A549 (cell line): ENCODE results near the gene CCDC87. TPM values are rescaled to one million over a fixed set of nuclear protein-coding genes. Genes with fewer than 3 reads are reported as not detected.
A peak's percentile ranks its signal among the peaks of the same experiment; 100 is the strongest.

Source experiments
- ATAC-seq, 2 experiments: fragments of 200-7000 bp in 1 of 2; fragments of >200 bp in 1 of 2; cut with Nextera tagmentation in 1 of 2; cut with Tn5 transposase in 1 of 2; 3 replicates each; pipeline versions ENCODE4 v1.8.0 to v1.9.1; 2018 to 2020; ENCODE audit warnings: mild to moderate bottlenecking in 1 of 2, moderate library complexity in 1 of 2
- CTCF ChIA-PET: fragments of 300-600 bp; sonication (Branson Sonifier 250); formaldehyde crosslinking; extraction: SDS; loops from one replicate; lab custom pipeline; 2021; ENCODE audit warnings: antibody characterized with exemption, inconsistent platforms; lab: Yijun Ruan, JAX
- POLR2A ChIA-PET: fragments of 350-600 bp; formaldehyde crosslinking; extraction: SDS; loops from one replicate; lab custom pipeline; 2021; ENCODE audit warnings: antibody characterized with exemption, inconsistent platforms; lab: Yijun Ruan, JAX
- DNase-seq, 2 experiments: peaks; one replicate each; pipeline versions ENCODE4 v3.0.0 to v3.0.0-alpha.2; 2011 to 2016; ENCODE audit warnings: low read depth in 1 of 2, low spot score in 1 of 2
- FAIRE-seq: peaks from 2 replicates; lab custom pipeline; 2011; peaks lifted over from hg19 to GRCh38; lab: Jason Lieb, UNC
- H3K27ac ChIP-seq, 2 experiments: fragments of >200 bp; sonication (Bioruptor Twin); formaldehyde crosslinking; 3 replicates each; pipeline ENCODE4 v1.5.1; 2016 to 2017
- H3K4me1 ChIP-seq: fragments of >200 bp; sonication (Bioruptor Twin); formaldehyde crosslinking; 3 replicates; pipeline ENCODE4 v1.6.1; 2016
- H3K4me2 ChIP-seq: fragments of >200 bp; sonication (Bioruptor Twin); formaldehyde crosslinking; 3 replicates; pipeline ENCODE4 v1.6.1; 2016
- H3K4me3 ChIP-seq: fragments of >200 bp; sonication (Bioruptor Twin); formaldehyde crosslinking; 3 replicates; pipeline ENCODE4 v1.5.1; 2016
- H3K9me3 ChIP-seq: fragments of >200 bp; sonication (Bioruptor Twin); formaldehyde crosslinking; 3 replicates; pipeline ENCODE4 v1.6.1; 2016
- BHLHE40 ChIP-seq: IDR thresholded peaks from 2 replicates; pipeline ENCODE4 v1.6.1; 2012; ENCODE audit warnings: low read depth, low read length, inconsistent platforms
- CBX8 ChIP-seq: fragments of 200-600 bp; sonication (generic); IDR thresholded peaks from 2 replicates; pipeline ENCODE4 v1.6.1; 2016
- CEBPB ChIP-seq, 2 experiments: fragments of >200 bp in 1 of 2; sonication (Bioruptor Twin) in 1 of 2; formaldehyde crosslinking in 1 of 2; IDR thresholded peaks; 2 replicates each; pipeline ENCODE4 v1.6.1; 2012 to 2016
- CHD4 ChIP-seq: fragments of 200-600 bp; sonication (generic); IDR thresholded peaks from 2 replicates; pipeline ENCODE4 v1.6.1; 2016; ENCODE audit warnings: antibody characterized with exemption, mild to moderate bottlenecking, borderline replicate concordance
- EHF ChIP-seq: fragments of 250-450 bp; sonication (Bioruptor Pico); IDR thresholded peaks from 2 replicates; pipeline ENCODE4 v1.5.0; 2020; ENCODE audit warnings: mild to moderate bottlenecking
- FOSL2 ChIP-seq, 2 experiments: fragments of 450-650 bp in 1 of 2; fragments of >200 bp in 1 of 2; sonication (Bioruptor Twin) in 1 of 2; formaldehyde crosslinking; IDR thresholded peaks; 2 replicates each; pipeline versions ENCODE4 v1.5.0 to v1.6.1; 2016 to 2020; ENCODE audit warnings: mild to moderate bottlenecking in 1 of 2, moderate library complexity in 1 of 2
- GATA3 ChIP-seq: IDR thresholded peaks from 2 replicates; pipeline ENCODE4 v1.6.1; 2012; ENCODE audit warnings: borderline replicate concordance
- HDAC2 ChIP-seq: fragments of 200-600 bp; sonication (generic); IDR thresholded peaks from 2 replicates; pipeline ENCODE4 v1.6.1; 2016
- JUNB ChIP-seq: fragments of >200 bp; sonication (Bioruptor Twin); formaldehyde crosslinking; IDR thresholded peaks from 2 replicates; pipeline ENCODE4 v1.6.1; 2016
- KDM1A ChIP-seq: fragments of 200-600 bp; sonication (generic); IDR thresholded peaks from 2 replicates; pipeline ENCODE4 v1.6.1; 2016; ENCODE audit warnings: low read depth, mild to moderate bottlenecking
- KDM5A ChIP-seq: fragments of 200-600 bp; sonication (generic); IDR thresholded peaks from 2 replicates; pipeline ENCODE4 v1.6.1; 2016; ENCODE audit warnings: antibody characterized with exemption, mild to moderate bottlenecking
- MYC ChIP-seq: IDR thresholded peaks from 2 replicates; pipeline ENCODE4 v1.6.1; 2012; ENCODE audit warnings: mild to moderate bottlenecking, inconsistent platforms, low read length, improper control_type of control experiment, borderline replicate concordance
- PHF8 ChIP-seq: fragments of 200-600 bp; sonication (generic); IDR thresholded peaks from 2 replicates; pipeline ENCODE4 v1.6.1; 2016; ENCODE audit warnings: low read depth, mild to moderate bottlenecking, antibody characterized with exemption, moderate library complexity, borderline replicate concordance
- POLR2A ChIP-seq: IDR thresholded peaks from 2 replicates; pipeline ENCODE4 v1.6.1; 2012; ENCODE audit warnings: mild to moderate bottlenecking, low read length
- RFX5 ChIP-seq: fragments of 450-650 bp; IDR thresholded peaks from 2 replicates; pipeline ENCODE4 v1.7.1; 2014; ENCODE audit warnings: antibody characterized with exemption, mild to moderate bottlenecking, moderate library complexity
- RNF2 ChIP-seq: fragments of 200-600 bp; sonication (generic); IDR thresholded peaks from 2 replicates; pipeline ENCODE4 v1.6.1; 2016; ENCODE audit warnings: low read depth, mild to moderate bottlenecking, antibody characterized with exemption, moderate library complexity, borderline replicate concordance
- SMC3 ChIP-seq: fragments of >200 bp; sonication (Bioruptor Twin); formaldehyde crosslinking; IDR thresholded peaks from 3 replicates; pipeline ENCODE4 v1.6.1; 2018; ENCODE audit warnings: inconsistent platforms
- TFCP2L1 ChIP-seq: fragments of 250-450 bp; sonication (Bioruptor Pico); IDR thresholded peaks from 2 replicates; pipeline ENCODE4 v1.5.0; 2021; ENCODE audit warnings: mild to moderate bottlenecking
- TP53 ChIP-seq: fragments of 250-450 bp; sonication (Bioruptor Pico); IDR thresholded peaks from 2 replicates; pipeline ENCODE4 v1.5.0; 2021; ENCODE audit warnings: mild to moderate bottlenecking, moderate library complexity
- ZFP36 ChIP-seq: fragments of 450-650 bp; IDR thresholded peaks from 2 replicates; pipeline ENCODE4 v1.6.1; 2014; ENCODE audit warnings: borderline replicate concordance; ENCODE audit not compliant: partially characterized antibody
- WGBS: methylation state at CpG from one replicate; pipeline ENCODE4 v1.1.6; 2017; ENCODE audit errors: missing lambda C conversion rate; 5-methylcytosine and 5-hydroxymethylcytosine counted together
- polyA plus RNA-seq, 4 experiments: library from polyadenylated mRNA; depleted of rRNA in 3 of 4; stranded (reverse); fragments of >200 nt; fragmentation: RNase III in 1 of 4; extraction: RNeasy Plus Mini Kit Qiagen cat#74134 plus additional on column Dnase treatment in 1 of 4; gene quantifications; 2 replicates in 3 of 4; 3 replicates in 1 of 4; pipeline ENCODE4 v1.2.3, GENCODE V29; 2011 to 2017
- TF ChIP-seq, protein P1 (sequence below): IDR thresholded peaks from 2 replicates; pipeline ENCODE4 v1.6.1; 2012
- TF ChIP-seq, protein P2 (sequence below): fragments of >200 bp; sonication (Bioruptor Twin); formaldehyde crosslinking; IDR thresholded peaks from 3 replicates; pipeline ENCODE4 v1.5.1; 2016
- TF ChIP-seq, protein P3 (sequence below): IDR thresholded peaks from 2 replicates; pipeline ENCODE4 v1.6.1; 2012
- TF ChIP-seq, protein P4 (sequence below): fragments of 250-450 bp; sonication (Bioruptor Pico); IDR thresholded peaks from 2 replicates; pipeline ENCODE4 v1.5.0; 2020; ENCODE audit warnings: low read depth, mild to moderate bottlenecking, moderate library complexity
- TF ChIP-seq, protein P5 (sequence below): fragments of 200-600 bp; sonication (generic); IDR thresholded peaks from 2 replicates; pipeline ENCODE4 v1.6.1; 2016; ENCODE audit warnings: antibody characterized with exemption, mild to moderate bottlenecking, moderate library complexity

Gene CCDC87
- polyA plus RNA-seq, 2 of the 4 experiments (the other 2 are of a cell fraction) = 0.47 to 0.68 TPM

DNA sequence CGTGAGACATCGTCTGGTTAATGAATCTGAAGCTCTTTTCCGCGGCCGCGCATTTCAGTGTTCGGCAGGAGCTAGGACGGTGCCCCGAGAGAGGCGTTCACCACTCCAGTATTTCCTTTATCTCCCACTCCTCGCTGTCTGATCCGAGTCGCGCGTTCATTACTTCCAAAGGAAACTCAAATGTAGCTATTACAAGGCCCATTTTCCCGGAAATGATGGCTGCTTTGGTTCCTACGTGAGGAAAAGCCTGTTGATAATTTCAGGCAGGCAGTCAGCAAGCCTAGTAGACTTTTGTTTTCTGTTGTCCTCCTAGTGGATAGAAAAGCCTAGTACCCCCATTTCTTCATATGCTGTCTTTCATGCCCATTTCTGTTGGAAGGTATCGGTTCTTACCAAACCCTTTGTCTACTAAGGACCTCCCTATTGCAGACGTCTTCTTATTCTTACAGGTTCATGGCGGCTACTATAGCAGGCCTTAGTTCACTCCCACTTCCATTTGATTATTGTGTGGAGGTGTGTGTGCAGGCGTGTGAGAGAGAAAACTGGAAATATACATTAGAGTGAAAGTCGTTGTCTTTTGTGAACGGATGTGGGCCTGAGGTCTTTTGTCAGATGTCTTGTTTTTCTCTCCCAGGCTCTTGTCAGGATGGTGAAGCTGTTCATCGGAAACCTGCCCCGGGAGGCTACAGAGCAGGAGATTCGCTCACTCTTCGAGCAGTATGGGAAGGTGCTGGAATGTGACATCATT is 46.4 kb upstream of the CCDC87 start:
- FAIRE-seq (no peak), ATAC-seq (peak; percentile 1 to 6; a peak in 4 of 6 replicates), DNase-seq (peak in 1 of 2 experiments; percentile 31)
- POLR2A ChIA-PET = interaction anchor here (1.2 to 3.0 kb wide), 10 partner anchors 10 to 159 kb away, joined by 3 to 60 read pairs (median 11); partner anchors contain the start of genes CCDC87, CCS, DPP3 and RBM14
- peak overlapping the region; percentile 71 for H3K4me3 ChIP-seq
- peak overlapping the region; percentile 88 to 90 for H3K27ac ChIP-seq
- peak overlapping the region; percentile 83 for H3K4me2 ChIP-seq
- peaks cover 48% of the 10 kb centered on the region for H3K4me1 ChIP-seq
- CTCF ChIA-PET = interaction anchor here (0.8 to 1.4 kb wide), 5 partner anchors 18 to 195 kb away, joined by 3 to 7 read pairs (median 3); partner anchors contain the start of gene RBM14
- H3K9me3 ChIP-seq = no peaks in the 10 kb centered on the region
- TF ChIP-seq KDM5A = peak; percentile 51; the same call in 1 of the 2 replicates
- TF ChIP-seq, protein P1, sequence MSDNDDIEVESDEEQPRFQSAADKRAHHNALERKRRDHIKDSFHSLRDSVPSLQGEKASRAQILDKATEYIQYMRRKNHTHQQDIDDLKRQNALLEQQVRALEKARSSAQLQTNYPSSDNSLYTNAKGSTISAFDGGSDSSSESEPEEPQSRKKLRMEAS = no peak
- 11% methylated on average over 27 of the region's 27 CpGs for WGBS

DNA sequence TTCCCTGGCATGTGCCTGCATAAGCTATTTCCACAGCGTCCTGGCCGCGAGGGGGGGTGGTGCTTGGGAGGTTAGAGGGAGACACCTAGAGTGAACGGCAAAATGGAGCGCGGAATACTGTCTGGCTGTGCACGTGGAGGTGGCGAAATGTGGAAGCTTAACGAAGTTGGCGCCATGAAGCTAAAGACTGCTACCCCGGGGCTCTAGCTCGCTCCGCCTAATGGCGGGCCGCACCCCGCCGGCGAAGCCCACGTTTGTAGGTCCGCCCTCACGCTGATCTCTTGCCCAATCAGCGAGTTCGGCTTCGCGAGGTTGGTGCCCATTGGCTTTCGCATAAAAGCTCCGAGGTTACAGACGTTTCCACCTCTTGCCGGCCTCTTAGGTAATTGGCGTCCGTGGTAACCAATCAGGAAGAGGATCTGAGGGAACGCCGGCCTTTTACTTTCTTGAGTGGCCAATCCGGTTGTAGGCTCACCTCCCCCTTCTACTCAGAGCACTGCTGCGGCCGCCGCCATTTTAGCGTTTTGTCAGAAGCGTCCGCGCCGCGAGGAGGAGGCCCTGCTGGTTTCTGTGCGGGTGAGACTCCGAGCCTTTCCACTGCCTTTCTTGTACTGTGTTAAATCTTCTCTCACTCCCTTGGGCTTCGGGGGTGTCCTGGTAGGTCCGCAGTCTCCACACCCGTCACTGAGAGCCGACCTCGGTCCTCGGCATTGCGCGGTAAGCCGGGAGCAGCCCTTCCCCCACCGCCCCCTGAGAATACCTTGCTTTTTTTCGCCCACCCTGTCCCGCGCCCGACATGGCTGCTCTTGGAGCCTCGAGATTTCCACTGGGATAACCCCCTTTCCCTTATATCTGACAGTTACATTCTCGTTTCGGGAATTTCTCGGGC is 45.6 kb upstream of the CCDC87 start, which contains the start of gene RBM4:
Gene RBM4 (plus strand): TSS at position 527 of the 889 bp plus-strand sequence. CDS start 1,009 bp downstream, outside the sequence.
- 2% methylated on average over 33 of the region's 63 CpGs for WGBS
- Histone ChIP-seq H3K4me3 (peak within 1 kb of the TSS; percentile 71), H3K4me2 (peak within 1 kb of the TSS; percentile 85), H3K27ac (peak within 1 kb of the TSS; percentile 88 to 91), H3K4me1 (peaks cover 44% of the 10 kb centered on the region), H3K9me3 (no peaks in the 10 kb centered on the region)
- FAIRE-seq (no peak), ATAC-seq (peak; percentile 95), DNase-seq (peak; percentile 99 to 100)
- CTCF ChIA-PET = interaction anchor here (0.7 to 2.9 kb wide), 21 partner anchors 9 to 252 kb away, joined by 3 to 12 read pairs (median 3); partner anchors contain the start of genes CTSF and RBM14
- POLR2A ChIA-PET = interaction anchor here (0.6 to 3.0 kb wide), 24 partner anchors 10 to 256 kb away, joined by 3 to 60 read pairs (median 6); partner anchors contain the start of genes CCDC87, CCS, CTSF and DPP3
- peak; percentile 73 for TF ChIP-seq POLR2A
- TF ChIP-seq RFX5 = peak; percentile 50; the same call in 1 of the 2 replicates
- no peak for TF ChIP-seq BHLHE40
- TF ChIP-seq ZFP36 = no peak
- TF ChIP-seq HDAC2 = no peak
- TF ChIP-seq, protein P2, sequence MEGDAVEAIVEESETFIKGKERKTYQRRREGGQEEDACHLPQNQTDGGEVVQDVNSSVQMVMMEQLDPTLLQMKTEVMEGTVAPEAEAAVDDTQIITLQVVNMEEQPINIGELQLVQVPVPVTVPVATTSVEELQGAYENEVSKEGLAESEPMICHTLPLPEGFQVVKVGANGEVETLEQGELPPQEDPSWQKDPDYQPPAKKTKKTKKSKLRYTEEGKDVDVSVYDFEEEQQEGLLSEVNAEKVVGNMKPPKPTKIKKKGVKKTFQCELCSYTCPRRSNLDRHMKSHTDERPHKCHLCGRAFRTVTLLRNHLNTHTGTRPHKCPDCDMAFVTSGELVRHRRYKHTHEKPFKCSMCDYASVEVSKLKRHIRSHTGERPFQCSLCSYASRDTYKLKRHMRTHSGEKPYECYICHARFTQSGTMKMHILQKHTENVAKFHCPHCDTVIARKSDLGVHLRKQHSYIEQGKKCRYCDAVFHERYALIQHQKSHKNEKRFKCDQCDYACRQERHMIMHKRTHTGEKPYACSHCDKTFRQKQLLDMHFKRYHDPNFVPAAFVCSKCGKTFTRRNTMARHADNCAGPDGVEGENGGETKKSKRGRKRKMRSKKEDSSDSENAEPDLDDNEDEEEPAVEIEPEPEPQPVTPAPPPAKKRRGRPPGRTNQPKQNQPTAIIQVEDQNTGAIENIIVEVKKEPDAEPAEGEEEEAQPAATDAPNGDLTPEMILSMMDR = 0 out of 3 replicates have a peak, but pooled peaks have one; percentile 6
- TF ChIP-seq TFCP2L1 (CRISPR knock-in tag) = no peak
- TF ChIP-seq, protein P3, sequence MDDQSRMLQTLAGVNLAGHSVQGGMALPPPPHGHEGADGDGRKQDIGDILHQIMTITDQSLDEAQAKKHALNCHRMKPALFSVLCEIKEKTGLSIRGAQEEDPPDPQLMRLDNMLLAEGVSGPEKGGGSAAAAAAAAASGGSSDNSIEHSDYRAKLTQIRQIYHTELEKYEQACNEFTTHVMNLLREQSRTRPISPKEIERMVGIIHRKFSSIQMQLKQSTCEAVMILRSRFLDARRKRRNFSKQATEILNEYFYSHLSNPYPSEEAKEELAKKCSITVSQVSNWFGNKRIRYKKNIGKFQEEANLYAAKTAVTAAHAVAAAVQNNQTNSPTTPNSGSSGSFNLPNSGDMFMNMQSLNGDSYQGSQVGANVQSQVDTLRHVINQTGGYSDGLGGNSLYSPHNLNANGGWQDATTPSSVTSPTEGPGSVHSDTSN = peak; percentile 94
- no peak for TF ChIP-seq SMC3
- TF ChIP-seq, protein P4, sequence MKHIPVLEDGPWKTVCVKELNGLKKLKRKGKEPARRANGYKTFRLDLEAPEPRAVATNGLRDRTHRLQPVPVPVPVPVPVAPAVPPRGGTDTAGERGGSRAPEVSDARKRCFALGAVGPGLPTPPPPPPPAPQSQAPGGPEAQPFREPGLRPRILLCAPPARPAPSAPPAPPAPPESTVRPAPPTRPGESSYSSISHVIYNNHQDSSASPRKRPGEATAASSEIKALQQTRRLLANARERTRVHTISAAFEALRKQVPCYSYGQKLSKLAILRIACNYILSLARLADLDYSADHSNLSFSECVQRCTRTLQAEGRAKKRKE (CRISPR knock-in tag) = 0 out of 2 replicates have a peak, but pooled peaks have one; percentile 20
- no peak for TF ChIP-seq KDM1A
- peak; percentile 82; the same call in 1 of the 2 replicates for TF ChIP-seq PHF8
- TF ChIP-seq, protein P5, sequence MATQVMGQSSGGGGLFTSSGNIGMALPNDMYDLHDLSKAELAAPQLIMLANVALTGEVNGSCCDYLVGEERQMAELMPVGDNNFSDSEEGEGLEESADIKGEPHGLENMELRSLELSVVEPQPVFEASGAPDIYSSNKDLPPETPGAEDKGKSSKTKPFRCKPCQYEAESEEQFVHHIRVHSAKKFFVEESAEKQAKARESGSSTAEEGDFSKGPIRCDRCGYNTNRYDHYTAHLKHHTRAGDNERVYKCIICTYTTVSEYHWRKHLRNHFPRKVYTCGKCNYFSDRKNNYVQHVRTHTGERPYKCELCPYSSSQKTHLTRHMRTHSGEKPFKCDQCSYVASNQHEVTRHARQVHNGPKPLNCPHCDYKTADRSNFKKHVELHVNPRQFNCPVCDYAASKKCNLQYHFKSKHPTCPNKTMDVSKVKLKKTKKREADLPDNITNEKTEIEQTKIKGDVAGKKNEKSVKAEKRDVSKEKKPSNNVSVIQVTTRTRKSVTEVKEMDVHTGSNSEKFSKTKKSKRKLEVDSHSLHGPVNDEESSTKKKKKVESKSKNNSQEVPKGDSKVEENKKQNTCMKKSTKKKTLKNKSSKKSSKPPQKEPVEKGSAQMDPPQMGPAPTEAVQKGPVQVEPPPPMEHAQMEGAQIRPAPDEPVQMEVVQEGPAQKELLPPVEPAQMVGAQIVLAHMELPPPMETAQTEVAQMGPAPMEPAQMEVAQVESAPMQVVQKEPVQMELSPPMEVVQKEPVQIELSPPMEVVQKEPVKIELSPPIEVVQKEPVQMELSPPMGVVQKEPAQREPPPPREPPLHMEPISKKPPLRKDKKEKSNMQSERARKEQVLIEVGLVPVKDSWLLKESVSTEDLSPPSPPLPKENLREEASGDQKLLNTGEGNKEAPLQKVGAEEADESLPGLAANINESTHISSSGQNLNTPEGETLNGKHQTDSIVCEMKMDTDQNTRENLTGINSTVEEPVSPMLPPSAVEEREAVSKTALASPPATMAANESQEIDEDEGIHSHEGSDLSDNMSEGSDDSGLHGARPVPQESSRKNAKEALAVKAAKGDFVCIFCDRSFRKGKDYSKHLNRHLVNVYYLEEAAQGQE = 0 out of 2 replicates have a peak, but pooled peaks have one; percentile 27
- TF ChIP-seq MYC = peak; percentile 68
- no peak for TF ChIP-seq CBX8
- TF ChIP-seq RNF2 = no peak
- no peak for TF ChIP-seq GATA3
- TF ChIP-seq JUNB = no peak
- no peak for TF ChIP-seq CHD4
- TF ChIP-seq FOSL2 (IDR thresholded peaks at IDR 0.05) = no peak
- TF ChIP-seq FOSL2 (CRISPR knock-in tag; IDR thresholded peaks at IDR 0.05) = 0 out of 2 replicates have a peak, but pooled peaks have one; percentile 18
- TF ChIP-seq EHF (CRISPR knock-in tag) = no peak
- TF ChIP-seq CEBPB (IDR thresholded peaks at IDR 0.05) = peak in 1 of 2 experiments; percentile 67; a peak in 1 of 4 replicates
- TF ChIP-seq, protein P1 = peak; percentile 89
- peak; percentile 42; the same call in 1 of the 2 replicates for TF ChIP-seq TP53 (CRISPR knock-in tag)
